ENCODE measurements around the gene WDR6.

Gene WDR6, protein sequence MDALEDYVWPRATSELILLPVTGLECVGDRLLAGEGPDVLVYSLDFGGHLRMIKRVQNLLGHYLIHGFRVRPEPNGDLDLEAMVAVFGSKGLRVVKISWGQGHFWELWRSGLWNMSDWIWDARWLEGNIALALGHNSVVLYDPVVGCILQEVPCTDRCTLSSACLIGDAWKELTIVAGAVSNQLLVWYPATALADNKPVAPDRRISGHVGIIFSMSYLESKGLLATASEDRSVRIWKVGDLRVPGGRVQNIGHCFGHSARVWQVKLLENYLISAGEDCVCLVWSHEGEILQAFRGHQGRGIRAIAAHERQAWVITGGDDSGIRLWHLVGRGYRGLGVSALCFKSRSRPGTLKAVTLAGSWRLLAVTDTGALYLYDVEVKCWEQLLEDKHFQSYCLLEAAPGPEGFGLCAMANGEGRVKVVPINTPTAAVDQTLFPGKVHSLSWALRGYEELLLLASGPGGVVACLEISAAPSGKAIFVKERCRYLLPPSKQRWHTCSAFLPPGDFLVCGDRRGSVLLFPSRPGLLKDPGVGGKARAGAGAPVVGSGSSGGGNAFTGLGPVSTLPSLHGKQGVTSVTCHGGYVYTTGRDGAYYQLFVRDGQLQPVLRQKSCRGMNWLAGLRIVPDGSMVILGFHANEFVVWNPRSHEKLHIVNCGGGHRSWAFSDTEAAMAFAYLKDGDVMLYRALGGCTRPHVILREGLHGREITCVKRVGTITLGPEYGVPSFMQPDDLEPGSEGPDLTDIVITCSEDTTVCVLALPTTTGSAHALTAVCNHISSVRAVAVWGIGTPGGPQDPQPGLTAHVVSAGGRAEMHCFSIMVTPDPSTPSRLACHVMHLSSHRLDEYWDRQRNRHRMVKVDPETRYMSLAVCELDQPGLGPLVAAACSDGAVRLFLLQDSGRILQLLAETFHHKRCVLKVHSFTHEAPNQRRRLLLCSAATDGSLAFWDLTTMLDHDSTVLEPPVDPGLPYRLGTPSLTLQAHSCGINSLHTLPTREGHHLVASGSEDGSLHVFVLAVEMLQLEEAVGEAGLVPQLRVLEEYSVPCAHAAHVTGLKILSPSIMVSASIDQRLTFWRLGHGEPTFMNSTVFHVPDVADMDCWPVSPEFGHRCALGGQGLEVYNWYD

DNA sequence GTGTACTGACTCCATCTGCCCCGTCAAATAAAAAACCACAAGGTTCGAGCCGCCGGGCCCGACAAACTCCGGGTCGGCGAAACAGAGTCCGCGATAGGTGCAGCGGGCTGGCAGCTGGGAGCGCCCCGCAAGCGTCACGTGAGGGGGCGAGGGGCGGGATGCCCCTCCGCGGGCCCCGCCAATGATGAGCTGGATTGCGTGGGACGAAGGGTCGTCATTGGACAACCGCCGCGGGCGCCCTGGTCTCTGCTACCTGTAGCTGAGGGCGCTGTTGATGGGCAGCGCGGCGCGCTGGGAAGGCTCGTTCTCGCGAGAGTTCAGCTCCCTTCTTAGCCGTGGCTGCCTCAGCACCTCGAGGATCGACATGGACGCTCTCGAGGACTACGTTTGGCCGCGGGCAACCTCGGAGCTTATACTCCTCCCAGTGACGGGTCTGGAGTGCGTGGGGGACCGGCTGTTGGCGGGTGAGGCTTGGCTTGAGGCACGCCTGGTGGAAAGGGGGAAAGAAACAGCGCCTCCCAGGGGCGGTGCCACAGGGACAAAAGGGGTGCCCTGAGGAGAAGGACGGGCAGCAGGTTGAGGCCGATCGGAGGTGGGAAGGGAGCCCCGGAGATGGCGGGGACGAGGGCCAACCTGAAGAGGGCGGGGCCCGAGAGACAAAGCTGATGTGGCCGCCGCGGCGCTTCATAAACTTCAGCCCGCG is at the start of gene WDR6:
Gene WDR6 (plus strand): TSS at position 324 of the 703 bp plus-strand sequence. CDS start 41 bp downstream, at position 365.
- DNase-seq = peak; percentile 70 to 98 (median 92)

DNA sequence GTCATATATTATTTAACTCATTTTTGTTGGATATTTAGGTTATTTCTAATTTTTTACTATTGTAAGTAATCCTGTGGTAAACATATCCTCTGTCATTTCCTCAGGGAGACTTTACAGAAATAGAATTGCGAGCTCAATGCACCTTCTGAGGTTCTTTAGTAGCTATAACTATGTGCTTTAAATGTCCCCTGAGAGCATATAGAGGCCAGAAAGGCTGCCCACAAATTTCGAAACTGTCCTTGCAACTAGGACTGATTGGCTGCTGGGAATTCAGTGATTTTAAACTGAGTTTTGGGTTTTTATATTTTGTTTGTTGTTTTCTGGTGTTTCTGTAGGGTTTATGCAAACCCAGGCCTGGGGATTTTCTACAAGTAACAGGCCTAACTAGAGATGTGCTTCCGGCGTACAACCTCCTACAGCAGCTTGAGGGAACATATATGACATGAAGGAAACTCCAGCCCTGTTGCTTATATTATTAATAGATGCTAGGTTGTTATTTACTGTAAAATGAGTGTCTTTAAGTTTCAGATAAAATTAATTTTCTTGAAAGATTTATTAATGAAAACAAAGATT is 46.3 kb upstream of the WDR6 start:
- no peak for DNase-seq

DNA sequence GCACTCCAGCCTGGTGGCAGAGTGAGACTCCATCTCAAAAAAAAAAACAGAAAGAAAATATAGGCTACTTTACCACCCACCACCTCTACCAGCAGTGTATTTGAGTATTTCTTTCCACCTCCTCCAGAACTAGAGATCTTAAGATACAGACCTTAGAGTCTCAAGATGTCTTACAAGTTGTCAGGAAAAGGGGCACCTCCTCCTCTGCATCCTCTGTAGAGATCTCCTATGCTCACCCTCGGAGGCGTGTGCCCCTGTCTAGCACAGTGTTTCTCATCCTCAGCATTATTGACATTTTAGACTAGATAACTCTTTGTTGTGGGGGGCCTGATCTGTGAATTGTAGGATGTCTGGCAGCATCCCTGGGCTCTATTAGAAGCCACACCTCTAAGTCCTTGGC is 44.9 kb upstream of the WDR6 start:
- no peak for DNase-seq

DNA sequence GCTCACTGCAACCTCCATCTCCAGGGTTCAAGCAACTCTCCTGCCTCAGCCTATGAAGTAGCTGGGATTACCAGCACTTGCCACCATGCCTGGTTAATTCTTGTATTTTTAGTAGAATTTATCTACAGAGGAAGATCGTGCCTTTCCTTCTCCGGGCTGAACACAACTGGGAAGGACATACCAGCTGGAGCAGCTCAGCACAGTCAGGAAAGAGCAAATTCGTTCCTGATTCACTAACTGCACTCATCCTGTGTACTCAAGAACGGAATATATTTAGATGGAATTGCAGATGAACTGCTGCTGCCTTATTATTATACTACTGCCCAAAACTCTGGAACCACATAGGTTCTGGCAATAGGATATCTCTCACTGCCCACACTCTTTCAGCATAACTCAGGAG is 44.3 kb upstream of the WDR6 start:
- no peak for DNase-seq

DNA sequence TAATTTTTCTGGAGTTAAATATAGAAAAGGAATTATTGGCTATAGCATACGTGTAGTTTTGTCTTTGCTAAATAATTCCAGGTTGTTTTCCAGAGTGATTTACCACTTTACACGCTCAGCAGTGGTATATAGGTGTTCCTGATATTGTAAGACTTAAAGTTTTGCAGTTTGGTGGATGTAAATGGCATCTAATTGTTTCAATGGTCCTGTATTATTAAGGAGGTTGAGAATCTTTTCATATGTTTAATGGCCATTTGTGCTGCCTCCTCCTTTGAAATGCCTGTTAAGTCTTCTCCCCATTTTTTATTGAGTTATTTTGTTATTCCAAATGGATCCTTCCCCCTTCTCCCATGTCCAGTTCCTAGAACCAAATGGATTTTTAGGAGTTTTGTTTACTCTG is 43.6 kb upstream of the WDR6 start:
- no peak for DNase-seq

DNA sequence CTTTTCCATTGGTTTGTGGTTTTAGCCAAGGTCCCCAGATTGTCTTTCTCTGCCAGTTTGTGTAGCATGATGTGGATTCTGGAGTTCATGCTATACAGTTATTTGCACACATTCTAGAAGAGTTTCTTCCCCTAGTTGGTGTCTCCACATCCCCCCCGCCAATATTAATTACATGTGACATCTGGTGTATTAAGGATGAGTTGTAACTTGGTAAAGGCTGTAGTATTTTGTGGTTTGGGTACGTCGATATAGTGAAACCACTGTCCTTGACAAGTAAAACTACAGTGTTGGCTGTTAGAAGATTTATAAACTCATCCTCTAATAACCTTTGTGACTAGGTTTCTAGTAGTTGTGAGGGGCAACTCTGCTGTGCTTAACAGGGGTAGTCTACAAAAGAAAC is 40.8 kb upstream of the WDR6 start:
- no peak for DNase-seq

DNA sequence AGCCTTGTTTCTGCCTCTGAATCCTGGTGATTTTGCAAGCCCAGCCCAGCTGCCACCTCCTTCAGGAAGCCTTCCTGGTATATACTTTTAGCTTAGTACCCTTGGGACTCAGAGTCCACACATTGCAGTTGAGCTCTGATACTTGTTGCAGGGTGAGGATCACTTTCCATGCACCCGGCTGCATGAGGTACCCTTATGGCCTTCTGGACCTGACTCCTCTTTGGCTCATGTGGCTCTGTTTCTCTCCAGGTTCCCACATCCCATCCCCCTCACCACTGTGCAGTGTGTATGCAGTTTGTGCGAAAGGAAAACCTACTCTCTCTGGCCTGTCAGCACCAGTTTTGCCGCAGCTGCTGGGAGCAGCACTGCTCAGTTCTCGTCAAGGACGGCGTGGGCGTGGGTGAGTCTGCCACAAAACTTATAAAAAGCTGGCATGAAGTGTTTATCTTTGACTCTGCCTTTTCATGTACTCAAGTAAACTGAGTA is 40.3 kb upstream of the WDR6 start:
- DNase-seq = peak in 18 of 56 donors; percentile 5 to 69 (median 16)

DNA sequence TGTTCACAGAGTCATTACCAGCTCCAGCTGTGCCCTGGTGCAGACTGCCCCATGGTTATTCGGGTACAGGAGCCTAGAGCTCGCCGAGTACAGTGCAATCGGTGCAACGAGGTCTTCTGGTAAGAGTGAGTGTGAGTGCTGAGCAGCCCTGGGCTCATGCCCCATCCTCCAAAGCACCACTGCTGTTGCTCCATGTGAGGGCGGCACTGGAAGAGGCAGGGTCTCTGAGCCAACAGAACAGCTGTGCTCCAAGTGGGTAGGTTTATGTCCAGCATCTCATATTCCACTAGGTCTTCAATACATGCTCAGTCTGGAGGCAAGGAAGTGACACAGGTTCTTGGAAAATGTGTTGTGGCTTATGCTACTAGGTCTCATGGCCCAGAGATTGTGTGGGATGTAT is 36.6 kb upstream of the WDR6 start:
- DNase-seq = no peak

DNA sequence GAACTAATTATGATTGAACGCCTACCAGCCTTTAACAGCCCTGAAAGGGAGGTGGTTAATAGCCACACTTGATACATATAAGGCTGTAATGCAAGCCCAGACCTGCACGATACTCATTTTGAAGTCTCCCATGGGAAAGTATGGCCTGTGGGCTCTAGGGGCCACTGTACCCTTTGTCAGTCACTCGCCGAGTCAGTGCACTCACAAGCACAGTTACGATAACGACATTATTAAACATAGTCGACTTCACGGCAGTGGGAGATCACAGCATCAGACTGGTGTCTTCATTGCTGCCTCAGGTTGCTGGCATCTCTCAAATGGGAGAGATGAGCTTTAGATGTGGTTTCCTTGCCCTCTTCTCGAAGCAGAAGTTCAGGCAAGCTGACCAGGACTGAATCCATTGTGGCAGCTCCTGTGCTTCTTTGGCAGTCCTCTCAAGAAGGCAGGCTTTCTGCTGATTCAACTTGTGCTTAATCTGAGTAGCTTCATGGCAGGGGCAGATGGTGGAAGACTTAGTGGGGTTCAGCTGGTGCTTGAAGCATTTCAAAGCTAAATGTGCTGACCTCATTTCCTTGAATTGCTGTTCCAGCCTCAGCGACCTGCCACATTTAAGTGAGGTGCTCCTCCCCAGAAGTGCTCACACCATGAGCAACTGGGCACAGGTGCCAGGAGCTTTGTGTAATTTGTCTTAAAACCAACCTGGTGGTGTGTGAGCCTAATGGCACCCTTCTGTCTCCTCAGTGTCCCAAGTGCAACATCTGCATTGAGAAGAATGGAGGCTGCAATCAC is 32.9 kb upstream of the WDR6 start:
- DNase-seq = no peak

DNA sequence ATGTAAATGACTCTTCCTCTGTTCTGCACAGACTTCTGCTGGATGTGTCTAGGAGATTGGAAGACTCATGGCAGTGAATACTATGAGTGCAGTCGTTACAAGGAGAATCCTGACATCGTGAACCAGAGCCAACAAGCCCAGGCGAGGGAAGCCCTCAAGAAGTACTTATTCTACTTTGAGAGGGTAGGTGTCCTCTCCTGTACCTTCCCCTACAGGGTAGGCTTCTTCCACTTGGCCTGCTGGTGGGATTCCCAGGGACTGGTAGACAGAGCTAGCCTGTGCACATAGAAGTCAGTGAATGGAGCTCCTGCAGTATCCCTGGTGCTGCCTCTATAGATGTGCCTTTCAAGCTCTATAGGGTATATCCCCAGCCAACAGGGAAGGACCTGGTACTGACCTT is 27.7 kb upstream of the WDR6 start:
- no peak for DNase-seq

DNA sequence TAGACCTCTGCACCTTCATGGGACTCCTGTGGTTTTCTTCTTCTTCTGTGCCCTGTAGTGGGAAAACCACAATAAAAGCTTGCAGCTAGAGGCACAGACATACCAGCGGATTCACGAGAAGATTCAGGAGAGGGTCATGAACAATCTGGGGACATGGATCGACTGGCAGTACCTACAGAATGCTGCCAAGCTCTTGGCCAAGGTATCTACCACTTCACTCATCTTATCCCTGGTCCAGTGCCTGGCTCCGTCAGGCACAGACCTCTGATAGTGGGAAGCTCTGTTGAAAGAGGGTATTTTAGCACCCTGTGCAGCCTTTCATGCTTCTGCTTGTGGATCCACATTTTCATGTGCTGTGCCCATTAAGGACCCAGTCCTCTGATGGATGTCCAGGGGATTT is 26.9 kb upstream of the WDR6 start:
- no peak for DNase-seq

DNA sequence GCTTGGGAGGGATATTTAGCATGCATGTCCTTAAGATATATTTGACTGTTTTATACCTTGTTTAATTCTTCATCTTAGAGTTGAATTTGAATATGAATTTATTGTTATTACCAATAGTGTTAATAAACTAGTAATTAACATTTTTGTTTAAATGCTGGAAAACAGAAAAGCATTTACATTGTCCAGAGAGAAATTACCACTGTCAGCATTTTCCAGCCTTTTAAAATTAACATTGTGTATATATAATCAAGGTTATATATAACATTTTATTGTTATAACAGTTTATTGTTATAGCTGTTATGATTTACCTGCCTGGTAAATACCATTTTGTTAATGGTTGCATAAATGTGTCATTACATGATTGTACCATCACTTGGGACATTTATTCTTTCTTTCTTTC is 25.2 kb upstream of the WDR6 start:
- DNase-seq = no peak

DNA sequence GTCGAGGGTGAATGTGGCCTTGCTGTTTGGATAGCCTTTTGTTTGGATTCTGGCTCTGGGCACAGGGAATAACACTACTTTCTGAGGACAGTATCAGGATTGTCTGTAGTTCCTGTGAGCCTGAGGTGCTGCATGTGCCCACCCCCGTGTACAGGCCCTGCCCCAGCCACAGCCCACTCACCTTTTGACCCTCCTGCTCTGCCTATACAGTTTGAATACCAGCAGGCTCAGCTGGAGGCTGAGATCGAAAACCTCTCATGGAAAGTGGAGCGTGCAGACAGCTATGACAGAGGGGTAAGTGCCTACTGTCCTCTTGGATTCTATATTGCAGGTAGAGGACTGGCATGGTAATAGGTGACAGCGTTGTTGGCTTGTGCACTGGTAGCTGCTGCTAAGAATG is 24.5 kb upstream of the WDR6 start:
- DNase-seq = no peak

DNA sequence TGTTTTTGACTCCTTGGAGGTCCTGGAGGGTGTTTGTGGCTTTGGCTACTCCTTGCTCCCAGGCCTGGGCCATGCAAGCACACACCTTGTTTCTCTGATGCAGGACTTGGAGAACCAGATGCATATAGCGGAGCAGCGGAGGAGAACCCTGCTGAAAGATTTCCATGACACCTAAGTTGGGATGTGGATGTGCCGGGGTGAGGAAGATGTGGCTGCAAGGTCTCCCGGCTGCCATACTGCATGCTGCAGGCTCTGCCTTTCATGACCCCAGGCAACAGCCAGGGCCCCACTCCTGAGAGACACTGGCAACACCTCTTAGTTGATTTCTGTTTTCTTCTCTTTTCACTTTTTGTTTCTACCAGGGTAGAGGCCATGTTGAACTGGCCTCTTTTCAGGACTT is 24.1 kb upstream of the WDR6 start:
- DNase-seq = no peak

DNA sequence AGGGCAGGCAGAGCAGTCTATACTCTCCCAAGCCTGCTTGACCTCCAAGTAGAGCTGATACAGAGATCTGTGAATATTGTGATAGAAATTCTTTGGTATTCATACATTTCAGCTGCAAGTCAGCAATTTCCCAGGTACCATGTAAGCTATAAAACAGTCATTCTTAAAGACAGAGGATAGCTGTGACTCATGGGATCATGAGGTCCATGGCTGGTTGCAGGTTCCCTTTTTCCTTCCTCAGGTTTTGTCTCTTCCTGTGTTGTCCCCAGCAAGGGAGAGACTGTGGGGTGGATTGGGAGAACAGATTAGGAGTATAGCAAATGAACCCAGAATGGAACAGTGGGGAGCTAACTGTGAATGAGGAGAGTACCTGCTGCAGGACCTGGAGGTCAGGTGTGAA is 22.5 kb upstream of the WDR6 start:
- DNase-seq = no peak

DNA sequence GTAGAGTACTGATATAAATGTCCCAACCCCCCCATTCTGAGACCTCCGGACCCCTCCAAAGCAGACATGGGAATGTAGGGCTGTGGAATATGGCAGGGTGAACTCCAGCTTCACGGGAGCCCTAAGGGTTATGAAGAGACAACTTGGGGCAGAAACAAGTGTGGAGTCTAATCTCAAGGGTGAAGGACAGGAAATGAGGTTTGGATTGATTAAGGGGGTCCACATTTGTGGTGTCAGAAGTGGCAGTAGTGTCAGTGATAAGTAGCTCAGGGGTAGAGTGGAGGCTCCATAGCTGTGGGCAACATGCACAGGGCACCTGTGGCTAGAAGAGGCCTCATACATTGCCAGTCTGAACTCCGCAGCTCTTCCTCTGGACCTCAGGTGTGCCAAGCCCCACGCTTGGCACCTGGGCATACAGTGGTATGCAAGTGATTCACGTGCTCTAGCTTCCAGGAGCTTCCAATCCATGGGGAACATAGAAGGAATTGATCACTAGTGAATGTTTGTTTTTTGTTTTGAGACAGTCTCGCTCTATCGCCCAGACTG is 21.3 kb upstream of the WDR6 start:
- no peak for DNase-seq

DNA sequence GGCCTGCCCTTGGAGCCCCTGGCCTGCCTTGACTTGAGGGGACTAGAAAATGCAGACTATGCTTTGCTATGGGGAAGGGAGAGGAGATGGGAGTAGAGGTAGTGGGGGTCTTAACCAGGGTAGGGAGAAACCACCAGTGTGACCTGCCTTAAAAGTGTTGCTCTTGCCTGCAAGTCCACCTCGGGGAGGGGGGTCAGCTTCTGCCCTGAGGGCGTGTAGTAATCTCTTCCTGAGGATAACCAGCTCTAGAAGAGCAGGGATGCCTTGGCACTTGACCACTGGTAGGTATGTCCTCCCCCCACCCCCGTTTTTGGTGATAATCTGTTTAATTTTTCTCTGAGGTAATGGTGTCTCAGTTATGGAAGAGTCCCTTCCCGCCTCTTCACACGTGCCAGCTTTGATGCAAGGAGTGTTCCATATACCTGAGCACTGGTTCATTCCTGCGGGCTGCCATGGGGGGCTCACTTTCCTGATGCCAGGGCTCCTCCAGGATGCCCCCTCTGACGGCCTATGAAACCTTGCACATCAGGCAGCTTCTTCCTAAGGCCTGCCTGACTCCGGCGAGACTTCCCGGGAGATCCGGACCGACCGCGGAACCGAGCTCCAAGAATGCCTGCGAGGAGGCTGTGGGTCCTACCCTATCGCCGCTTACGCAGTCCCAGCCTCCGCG is 17.9 kb upstream of the WDR6 start:
- DNase-seq = no peak

DNA sequence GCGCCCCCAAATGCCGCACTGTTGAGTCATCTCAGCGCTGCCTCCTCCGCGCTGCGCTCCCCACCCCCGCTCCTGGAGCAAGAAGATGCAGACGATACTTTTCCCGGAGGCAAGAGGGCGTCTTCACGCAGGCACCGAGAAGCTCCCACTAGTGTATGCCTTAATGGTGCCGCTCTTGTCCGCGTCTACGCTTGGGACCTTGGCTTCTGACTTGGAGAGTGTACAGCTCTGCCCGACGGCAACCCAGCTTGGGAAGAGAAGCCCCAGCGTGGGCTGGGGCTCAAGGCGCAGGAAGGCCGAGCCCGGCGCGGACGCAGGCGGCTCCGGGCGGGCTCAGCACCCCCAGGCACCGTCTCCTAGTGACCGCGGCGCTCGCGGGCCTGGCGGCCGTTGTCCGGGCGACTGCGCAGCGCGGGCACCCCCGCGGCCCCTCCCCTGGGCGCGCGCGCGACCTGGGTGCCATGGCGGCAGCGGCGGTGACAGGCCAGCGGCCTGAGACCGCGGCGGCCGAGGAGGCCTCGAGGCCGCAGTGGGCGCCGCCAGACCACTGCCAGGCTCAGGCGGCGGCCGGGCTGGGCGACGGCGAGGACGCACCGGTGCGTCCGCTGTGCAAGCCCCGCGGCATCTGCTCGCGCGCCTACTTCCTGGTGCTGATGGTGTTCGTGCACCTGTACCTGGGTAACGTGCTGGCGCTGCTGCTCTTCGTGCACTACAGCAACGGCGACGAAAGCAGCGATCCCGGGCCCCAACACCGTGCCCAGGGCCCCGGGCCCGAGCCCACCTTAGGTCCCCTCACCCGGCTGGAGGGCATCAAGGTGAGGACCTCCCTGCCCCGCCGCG is 17.2 kb upstream of the WDR6 start, which contains the start of gene P4HTM:
Gene P4HTM (plus strand): TSS at position 446 of the 840 bp plus-strand sequence. CDS start 16 bp downstream, at position 462.
- peak in 55 of 56 donors; percentile 34 to 93 (median 83) for DNase-seq

Data from amygdala (tissue), 56 donors.